ENCODE results near the gene INPP5E.

The INPP5E gene

DNA sequence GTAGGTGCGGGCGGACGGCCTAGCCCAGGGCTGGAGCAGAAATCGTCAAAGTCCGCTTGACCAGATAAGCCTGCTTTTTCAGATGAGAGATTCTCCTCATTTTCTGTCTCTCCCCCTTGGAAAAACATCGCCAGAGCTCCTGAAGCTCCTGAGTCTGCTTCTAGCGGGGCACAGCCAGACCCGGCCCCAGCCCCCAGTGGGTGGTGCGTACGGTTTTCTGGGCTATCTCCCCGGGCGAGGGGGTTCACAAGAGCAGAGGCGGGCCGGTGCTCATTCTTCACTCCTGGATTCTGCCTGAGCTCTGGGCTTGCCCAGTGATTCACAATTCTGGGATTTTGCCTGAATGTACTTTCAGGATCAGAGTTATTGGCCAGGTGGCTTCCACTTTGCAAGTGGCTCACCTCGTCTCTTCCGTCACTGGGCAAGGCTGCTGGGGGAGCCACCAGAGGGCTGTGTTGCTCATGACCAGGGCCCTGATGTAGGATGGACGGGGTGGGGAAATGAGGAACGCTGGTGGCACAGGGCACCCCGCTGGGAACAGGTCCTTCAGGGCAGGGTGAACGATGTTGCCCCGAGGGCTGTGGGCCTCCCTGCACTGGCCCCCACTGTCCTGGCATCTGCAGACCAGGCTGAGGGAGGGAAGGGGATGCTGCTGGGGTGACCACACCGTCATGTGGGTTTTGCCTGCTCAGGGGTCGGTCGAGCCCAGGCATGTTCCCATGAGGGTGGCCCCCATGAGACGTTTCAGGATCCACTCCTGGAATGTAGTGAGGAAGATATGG, 36.9 kb upstream of the INPP5E start:
- no peak overlapping the region for H3K23ac ChIP-seq (ENCODE audit: low read length)
- no peak overlapping the region for H2BK12ac ChIP-seq (ENCODE audit: low read length)
- no peak overlapping the region for H3K18ac ChIP-seq (ENCODE audit: low read length)
- DNase-seq = no peak
- no peak overlapping the region for H3K9ac ChIP-seq (ENCODE audit: low read length)
- no peak overlapping the region for H3K4me3 ChIP-seq (ENCODE audit: low read depth, low read length)
- H2BK5ac ChIP-seq (ENCODE audit: low read depth, low read length, poor library complexity) = no peak overlapping the region
- WGBS (ENCODE audit: extremely low coverage, insufficient coverage, insufficient read length) = no CpG with 5 or more reads among the region's 25 CpGs
- no peak overlapping the region for H3K27ac ChIP-seq (ENCODE audit: low read depth, low read length)
- H4K12ac ChIP-seq (ENCODE audit: low read depth, low read length) = no peak overlapping the region
- no peak overlapping the region for H3K14ac ChIP-seq (ENCODE audit: low read length)
- H3K4ac ChIP-seq (ENCODE audit: low read depth, low read length) = no peak overlapping the region
- H3K79me1 ChIP-seq (ENCODE audit: low read length) = no peaks in the 10 kb centered on the region
- no peak overlapping the region for H2BK120ac ChIP-seq (ENCODE audit: insufficient read depth, low read length, poor library complexity)
- no peak overlapping the region for H2AFZ ChIP-seq (ENCODE audit: insufficient read depth, low read length, poor library complexity)
- H2AK5ac ChIP-seq (ENCODE audit: low read length) = no peak overlapping the region
- no peak overlapping the region for H4K91ac ChIP-seq (ENCODE audit: low read depth, low read length)
- H3K4me2 ChIP-seq (ENCODE audit: low read length) = no peak overlapping the region
- H3K9me3 ChIP-seq (ENCODE audit: insufficient read depth, low read depth, low read length) = peaks cover 5% of the 10 kb centered on the region
- H3K36me3 ChIP-seq (ENCODE audit: control insufficient read depth in 1 of 2, insufficient read depth in 2 of 2, low read length in 2 of 2) = peaks cover 70 to 74% of the 10 kb centered on the region in 2 experiments
- peaks cover 2 to 4% of the 10 kb centered on the region in 2 experiments for H3K4me1 ChIP-seq (ENCODE audit: control insufficient read depth in 1 of 2, insufficient read depth in 2 of 2, low read length in 2 of 2)
- peaks cover 6% of the 10 kb centered on the region for H3K79me2 ChIP-seq (ENCODE audit: control insufficient read depth, insufficient read depth, low read length, poor library complexity)
- no peaks in the 10 kb centered on the region for H3K27me3 ChIP-seq (ENCODE audit: insufficient read depth, low read length)
- no peak overlapping the region for H4K8ac ChIP-seq (ENCODE audit: low read depth, low read length)

DNA sequence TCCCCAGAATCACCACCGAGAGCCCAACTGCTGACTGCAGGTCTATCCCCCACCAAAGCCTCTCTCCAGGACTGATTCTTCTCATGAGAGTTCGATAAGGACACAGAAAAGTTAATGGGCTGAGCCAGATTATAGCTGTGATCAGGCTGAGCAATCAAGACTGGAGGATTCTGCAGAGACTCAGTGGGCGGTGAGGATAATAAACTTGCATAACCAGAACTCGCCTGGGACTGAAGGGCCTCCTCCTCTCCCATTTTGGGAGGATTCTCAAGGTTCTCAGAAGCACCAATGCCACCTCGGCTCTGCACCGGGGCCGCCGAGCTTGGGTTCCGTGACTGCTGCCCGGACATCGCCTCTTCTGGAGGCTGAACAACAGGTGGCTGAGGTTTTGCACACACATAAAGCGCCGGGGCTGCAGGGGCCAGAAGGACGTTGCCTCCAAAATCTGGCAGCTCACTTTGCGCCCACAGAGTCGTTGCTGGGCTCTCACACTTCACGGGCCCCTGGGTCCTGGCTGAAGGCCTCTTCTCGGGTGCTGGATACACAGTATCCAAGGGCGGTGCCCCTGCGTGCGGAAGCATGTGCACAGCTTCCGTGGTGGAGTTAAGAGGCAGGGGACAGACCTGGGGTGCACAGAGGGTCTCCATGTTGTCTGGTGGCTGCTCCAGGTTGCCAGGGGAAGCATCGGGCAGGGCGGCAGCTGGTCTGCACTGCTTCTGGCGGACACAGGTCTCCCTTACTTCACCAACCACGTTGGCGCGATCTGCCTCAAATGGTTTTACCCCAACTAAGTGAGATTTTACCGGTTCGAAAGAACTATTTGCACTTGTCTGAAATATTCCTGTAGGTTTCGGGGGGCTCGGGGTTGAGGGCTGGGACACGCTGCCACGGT, 35.6 kb upstream of the INPP5E start:
- peaks cover 4% of the 10 kb centered on the region for H3K79me2 ChIP-seq (ENCODE audit: control insufficient read depth, insufficient read depth, low read length, poor library complexity)
- no peak overlapping the region for H3K18ac ChIP-seq (ENCODE audit: low read length)
- H3K4me3 ChIP-seq (ENCODE audit: low read depth, low read length) = no peak overlapping the region
- H4K8ac ChIP-seq (ENCODE audit: low read depth, low read length) = no peak overlapping the region
- no peak overlapping the region for H3K23ac ChIP-seq (ENCODE audit: low read length)
- H3K79me1 ChIP-seq (ENCODE audit: low read length) = no peaks in the 10 kb centered on the region
- H2BK5ac ChIP-seq (ENCODE audit: low read depth, low read length, poor library complexity) = no peak overlapping the region
- peak overlapping the region; percentile 31 for H3K4ac ChIP-seq (ENCODE audit: low read depth, low read length)
- peaks cover 0 to under 1% of the 10 kb centered on the region in 2 experiments for H3K4me1 ChIP-seq (ENCODE audit: control insufficient read depth in 1 of 2, insufficient read depth in 2 of 2, low read length in 2 of 2)
- H3K14ac ChIP-seq (ENCODE audit: low read length) = no peak overlapping the region
- no CpG with 5 or more reads among the region's 34 CpGs for WGBS (ENCODE audit: extremely low coverage, insufficient coverage, insufficient read length)
- H3K36me3 ChIP-seq (ENCODE audit: control insufficient read depth in 1 of 2, insufficient read depth in 2 of 2, low read length in 2 of 2) = peaks cover 83 to 87% of the 10 kb centered on the region in 2 experiments
- peaks cover 5% of the 10 kb centered on the region for H3K9me3 ChIP-seq (ENCODE audit: insufficient read depth, low read depth, low read length)
- no peak overlapping the region for H3K27ac ChIP-seq (ENCODE audit: low read depth, low read length)
- no peak overlapping the region for H2BK12ac ChIP-seq (ENCODE audit: low read length)
- no peak overlapping the region for H4K91ac ChIP-seq (ENCODE audit: low read depth, low read length)
- no peak overlapping the region for H2BK120ac ChIP-seq (ENCODE audit: insufficient read depth, low read length, poor library complexity)
- no peak overlapping the region for H2AK5ac ChIP-seq (ENCODE audit: low read length)
- no peaks in the 10 kb centered on the region for H3K27me3 ChIP-seq (ENCODE audit: insufficient read depth, low read length)
- no peak overlapping the region for H4K12ac ChIP-seq (ENCODE audit: low read depth, low read length)
- H3K9ac ChIP-seq (ENCODE audit: low read length) = no peak overlapping the region
- no peak for DNase-seq
- H2AFZ ChIP-seq (ENCODE audit: insufficient read depth, low read length, poor library complexity) = no peak overlapping the region
- no peak overlapping the region for H3K4me2 ChIP-seq (ENCODE audit: low read length)

DNA sequence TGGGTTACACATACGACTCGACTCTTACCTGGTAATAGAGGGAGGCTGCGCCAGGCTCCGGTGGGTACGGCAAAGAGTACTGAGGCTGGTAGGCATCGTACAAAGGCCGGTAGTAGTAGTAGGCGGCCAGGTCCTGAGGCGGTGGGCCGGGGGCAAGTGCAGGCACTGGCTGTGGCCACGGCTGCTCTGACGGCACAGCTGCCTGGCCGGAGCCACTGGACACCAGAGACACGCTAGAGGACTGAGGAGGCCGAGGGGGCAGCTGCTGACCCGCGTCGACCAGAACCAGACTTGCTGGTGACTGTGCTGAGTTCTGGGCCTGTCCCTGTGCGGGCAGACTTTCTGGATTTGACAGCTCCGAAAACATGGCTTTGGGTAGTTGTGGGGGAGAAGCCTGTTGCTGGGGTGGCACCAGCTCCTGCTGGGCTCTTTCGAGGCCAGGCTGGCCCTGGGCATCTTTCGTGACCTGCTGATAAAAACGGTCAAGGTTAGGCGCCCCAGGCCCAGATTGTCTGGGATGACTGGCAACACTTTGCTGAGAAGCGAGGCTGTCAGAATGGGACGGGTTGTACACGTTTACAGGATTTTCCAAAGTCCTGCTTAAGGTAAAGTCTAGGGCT, 34.5 kb upstream of the INPP5E start:
- Histone ChIP-seq H2BK120ac (ENCODE audit: insufficient read depth, low read length, poor library complexity) (no peak overlapping the region), H4K8ac (ENCODE audit: low read depth, low read length) (no peak overlapping the region), H3K79me2 (ENCODE audit: control insufficient read depth, insufficient read depth, low read length, poor library complexity) (peaks cover 2% of the 10 kb centered on the region), H2BK5ac (ENCODE audit: low read depth, low read length, poor library complexity) (no peak overlapping the region), H3K27me3 (ENCODE audit: insufficient read depth, low read length) (no peaks in the 10 kb centered on the region), H3K23ac (ENCODE audit: low read length) (no peak overlapping the region), H3K4me3 (ENCODE audit: low read depth, low read length) (no peak overlapping the region), H2AFZ (ENCODE audit: insufficient read depth, low read length, poor library complexity) (no peak overlapping the region), H4K12ac (ENCODE audit: low read depth, low read length) (no peak overlapping the region), H3K79me1 (ENCODE audit: low read length) (no peaks in the 10 kb centered on the region), H3K14ac (ENCODE audit: low read length) (no peak overlapping the region), H2BK12ac (ENCODE audit: low read length) (no peak overlapping the region), H3K4me2 (ENCODE audit: low read length) (no peak overlapping the region), H3K4me1 (ENCODE audit: control insufficient read depth in 1 of 2, insufficient read depth in 2 of 2, low read length in 2 of 2) (no peaks in the 10 kb centered on the region), H4K91ac (ENCODE audit: low read depth, low read length) (no peak overlapping the region), H3K18ac (ENCODE audit: low read length) (no peak overlapping the region), H3K4ac (ENCODE audit: low read depth, low read length) (peak overlapping the region; percentile 49), H2AK5ac (ENCODE audit: low read length) (no peak overlapping the region), H3K9me3 (ENCODE audit: insufficient read depth, low read depth, low read length) (peaks cover 5% of the 10 kb centered on the region), H3K9ac (ENCODE audit: low read length) (no peak overlapping the region), H3K36me3 (ENCODE audit: control insufficient read depth in 1 of 2, insufficient read depth in 2 of 2, low read length in 2 of 2) (peaks cover 87 to 92% of the 10 kb centered on the region in 2 experiments), H3K27ac (ENCODE audit: low read depth, low read length) (no peak overlapping the region)
- WGBS (ENCODE audit: extremely low coverage, insufficient coverage, insufficient read length) = no CpG with 5 or more reads among the region's 27 CpGs
- DNase-seq = no peak

DNA sequence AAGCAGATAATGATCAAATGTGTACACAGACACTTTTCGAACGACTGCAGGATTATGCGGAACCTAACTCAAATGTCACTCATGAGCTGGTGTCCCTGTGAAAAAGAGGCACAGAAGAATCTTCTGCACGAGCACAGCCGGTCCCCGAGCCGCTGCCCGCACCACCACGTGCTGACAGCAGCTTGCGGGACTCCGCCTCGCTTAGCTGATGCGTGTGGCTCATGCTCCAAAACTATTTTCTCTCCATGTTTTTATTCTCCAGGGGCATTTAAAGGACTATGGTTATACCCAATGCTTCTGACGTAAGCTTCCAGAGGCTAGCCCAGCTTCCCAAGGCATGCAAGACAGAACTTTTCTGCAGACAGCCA, 33.7 kb upstream of the INPP5E start:
- Histone ChIP-seq H2BK5ac (ENCODE audit: low read depth, low read length, poor library complexity) (no peak overlapping the region), H3K4me2 (ENCODE audit: low read length) (no peak overlapping the region), H3K9me3 (ENCODE audit: insufficient read depth, low read depth, low read length) (peaks cover 5% of the 10 kb centered on the region), H3K14ac (ENCODE audit: low read length) (no peak overlapping the region), H3K23ac (ENCODE audit: low read length) (no peak overlapping the region), H3K4me3 (ENCODE audit: low read depth, low read length) (no peak overlapping the region), H3K27me3 (ENCODE audit: insufficient read depth, low read length) (no peaks in the 10 kb centered on the region), H4K91ac (ENCODE audit: low read depth, low read length) (no peak overlapping the region), H3K9ac (ENCODE audit: low read length) (no peak overlapping the region), H4K8ac (ENCODE audit: low read depth, low read length) (no peak overlapping the region), H2AFZ (ENCODE audit: insufficient read depth, low read length, poor library complexity) (no peak overlapping the region), H3K79me1 (ENCODE audit: low read length) (no peaks in the 10 kb centered on the region), H3K36me3 (ENCODE audit: control insufficient read depth in 1 of 2, insufficient read depth in 2 of 2, low read length in 2 of 2) (peaks cover 89 to 95% of the 10 kb centered on the region in 2 experiments), H2AK5ac (ENCODE audit: low read length) (no peak overlapping the region), H3K27ac (ENCODE audit: low read depth, low read length) (no peak overlapping the region), H2BK12ac (ENCODE audit: low read length) (no peak overlapping the region), H3K18ac (ENCODE audit: low read length) (no peak overlapping the region), H3K4me1 (ENCODE audit: control insufficient read depth in 1 of 2, insufficient read depth in 2 of 2, low read length in 2 of 2) (no peaks in the 10 kb centered on the region), H4K12ac (ENCODE audit: low read depth, low read length) (no peak overlapping the region), H3K79me2 (ENCODE audit: control insufficient read depth, insufficient read depth, low read length, poor library complexity) (peaks cover 2% of the 10 kb centered on the region), H2BK120ac (ENCODE audit: insufficient read depth, low read length, poor library complexity) (no peak overlapping the region), H3K4ac (ENCODE audit: low read depth, low read length) (no peak overlapping the region)
- no CpG with 5 or more reads among the region's 14 CpGs for WGBS (ENCODE audit: extremely low coverage, insufficient coverage, insufficient read length)
- no peak for DNase-seq
